IMR-90 (cell line): ENCODE results near the gene CEP135. TPM values are rescaled to one million over a fixed set of nuclear protein-coding genes. Genes with fewer than 3 reads are reported as not detected.
"Not testable (repeated sequence)": the region's sequence is repeated elsewhere in the genome, so short reads cannot be mapped to it uniquely, and the experiment has no call there.

Experiments used
- ATAC-seq: fragments of 200-7000 bp; cut with Tn5 transposase; 2 replicates; pipeline ENCODE4 v1.9.1; 2020; ENCODE audit warnings: low read depth, mild to moderate bottlenecking, moderate library complexity
- BruUV-seq: library from RNA; stranded (reverse); fragments of 400-500 nt; replicated peaks from 2 replicates; lab custom pipeline; 2021; lab: Mats Ljungman, UMichigan
- CTCF ChIA-PET: fragments of 300-600 bp; formaldehyde crosslinking; extraction: SDS; loops from one replicate; lab custom pipeline; 2021; ENCODE audit warnings: antibody characterized with exemption; lab: Yijun Ruan, JAX
- POLR2A ChIA-PET: fragments of 300-600 bp; sonication (Branson Sonifier 250); formaldehyde crosslinking; loops from one replicate; lab custom pipeline; 2022; ENCODE audit warnings: antibody characterized with exemption; ENCODE audit not compliant: unreplicated experiment; lab: Charles Lee
- DNase-seq: peaks from one replicate; pipeline ENCODE4 v3.0.0; 2013
- H2AFZ ChIP-seq: replicated peaks from 2 replicates; pipeline ENCODE3; 2013; ENCODE audit warnings: low read length, mild to moderate bottlenecking; ENCODE audit not compliant: poor library complexity
- H2AK5ac ChIP-seq: 2 replicates; pipeline ENCODE4 v1.6.1; 2013; ENCODE audit warnings: low read depth, low read length, inconsistent platforms
- H2AK9ac ChIP-seq: replicated peaks from 2 replicates; pipeline ENCODE3; 2013; ENCODE audit warnings: mild to moderate bottlenecking, low read depth, low read length, moderate library complexity; ENCODE audit not compliant: poor library complexity
- H2BK120ac ChIP-seq: 2 replicates; pipeline ENCODE4 v1.6.1; 2013; ENCODE audit warnings: low read depth, low read length, inconsistent platforms
- H2BK15ac ChIP-seq: 3 replicates; pipeline ENCODE4 v1.6.1; 2013; ENCODE audit warnings: low read depth, low read length, inconsistent platforms
- H2BK20ac ChIP-seq: 2 replicates; pipeline ENCODE4 v1.6.1; 2013; ENCODE audit warnings: low read depth, mild to moderate bottlenecking, inconsistent platforms, low read length, moderate library complexity
- H2BK5ac ChIP-seq: 2 replicates; pipeline ENCODE4 v1.6.1; 2013; ENCODE audit warnings: mild to moderate bottlenecking, low read depth, low read length, inconsistent platforms; ENCODE audit not compliant: poor library complexity, severe bottlenecking
- H3K14ac ChIP-seq: replicated peaks from 2 replicates; pipeline ENCODE4 v1.6.1; 2013; ENCODE audit warnings: low read depth, low read length, inconsistent platforms
- H3K18ac ChIP-seq: 2 replicates; pipeline ENCODE4 v1.6.1; 2013; ENCODE audit warnings: low read depth, low read length, control low read depth
- H3K23ac ChIP-seq: 2 replicates; pipeline ENCODE4 v1.6.1; 2013; ENCODE audit warnings: low read depth, low read length, inconsistent platforms
- H3K27ac ChIP-seq: 2 replicates; pipeline ENCODE4 v1.5.1; 2013; ENCODE audit warnings: mild to moderate bottlenecking, control low read depth, low read length; ENCODE audit not compliant: insufficient read depth
- H3K27me3 ChIP-seq: 2 replicates; pipeline ENCODE4 v1.6.1; 2013; ENCODE audit warnings: low read length; ENCODE audit not compliant: control insufficient read depth, insufficient read depth
- H3K36me3 ChIP-seq: 2 replicates; pipeline ENCODE4 v1.6.1; 2013; ENCODE audit warnings: low read length, mixed read lengths; ENCODE audit not compliant: control insufficient read depth, insufficient read depth
- H3K4ac ChIP-seq: 2 replicates; pipeline ENCODE4 v1.6.1; 2013; ENCODE audit warnings: low read depth, low read length, inconsistent platforms
- H3K4me1 ChIP-seq: 2 replicates; pipeline ENCODE4 v1.6.1; 2013; ENCODE audit warnings: low read length, mixed read lengths; ENCODE audit not compliant: control insufficient read depth, insufficient read depth
- H3K4me2 ChIP-seq: 2 replicates; pipeline ENCODE4 v1.6.1; 2013; ENCODE audit warnings: low read depth, mild to moderate bottlenecking, control low read depth, low read length, moderate library complexity
- H3K4me3 ChIP-seq: 2 replicates; pipeline ENCODE4 v1.5.1; 2013; ENCODE audit warnings: low read depth, mild to moderate bottlenecking, control low read depth, low read length, moderate library complexity; ENCODE audit not compliant: insufficient read depth
- H3K56ac ChIP-seq: 2 replicates; pipeline ENCODE4 v1.6.1; 2013; ENCODE audit warnings: low read length, inconsistent platforms; ENCODE audit not compliant: insufficient read depth; ENCODE audit errors: extremely low read depth
- H3K79me1 ChIP-seq, 2 experiments: 2 replicates each; pipeline ENCODE4 v1.6.1; 2013; ENCODE audit warnings: low read length in 2 of 2, inconsistent platforms in 1 of 2, low read depth in 1 of 2
- H3K9ac ChIP-seq: 2 replicates; pipeline ENCODE4 v1.6.1; 2013; ENCODE audit warnings: low read depth, low read length, control low read depth
- H3K9me1 ChIP-seq: 2 replicates; pipeline ENCODE4 v1.6.1; 2013; ENCODE audit warnings: low read length, inconsistent platforms; ENCODE audit not compliant: insufficient read depth
- H3K9me3 ChIP-seq: 2 replicates; pipeline ENCODE4 v1.6.1; 2013; ENCODE audit warnings: low read length; ENCODE audit not compliant: control insufficient read depth, insufficient read depth
- H4K20me1 ChIP-seq: 2 replicates; pipeline ENCODE4 v1.6.1; 2013; ENCODE audit warnings: low read length, inconsistent platforms; ENCODE audit not compliant: insufficient read depth
- H4K5ac ChIP-seq: 2 replicates; pipeline ENCODE4 v1.6.1; 2013; ENCODE audit warnings: mild to moderate bottlenecking, low read depth, low read length, control low read depth
- H4K8ac ChIP-seq, 2 experiments: 2 replicates each; pipeline ENCODE4 v1.6.1; 2013; ENCODE audit warnings: low read depth in 2 of 2, low read length in 2 of 2, control low read depth in 1 of 2, inconsistent platforms in 1 of 2
- H4K91ac ChIP-seq: 2 replicates; pipeline ENCODE4 v1.6.1; 2013; ENCODE audit warnings: low read depth, low read length, inconsistent platforms; ENCODE audit not compliant: insufficient read depth
- WGBS, 2 experiments: methylation state at CpG; one replicate each; pipeline versions ENCODE4 v1.1.5 to v1.1.7; 2013; ENCODE audit warnings: missing lambda C conversion rate in 2 of 2; ENCODE audit not compliant: insufficient read length in 1 of 2; ENCODE audit errors: extremely low coverage in 2 of 2; 5-methylcytosine and 5-hydroxymethylcytosine counted together
- dilution Hi-C: fragments of 300-500 bp; cut with HindIII; formaldehyde crosslinking; loops from one replicate; pipeline ENCODE4 v1.14.3; 2018; ENCODE audit warnings: low sequenced_read_pairs; ENCODE audit not compliant: unreplicated experiment
- in situ Hi-C: fragments of 300-500 bp; cut with MboI; formaldehyde crosslinking; loops from 3 replicates; pipeline ENCODE4 v1.14.3; 2019; ENCODE audit warnings: low sequenced_read_pairs, inconsistent platforms, mixed read lengths
- intact Hi-C: fragments of 100-400 bp; cut with micrococcal nuclease; formaldehyde crosslinking; loops from 2 replicates; pipeline ENCODE4 v1.10.0; 2022
- polyA plus RNA-seq, 3 experiments: library from polyadenylated mRNA; depleted of rRNA; stranded (reverse); fragments of >200 nt; gene quantifications; 2 replicates each; pipeline ENCODE4 v1.2.3, GENCODE V29; 2012; ENCODE audit warnings: low replicate concordance in 1 of 3
- total RNA-seq: library from RNA; depleted of rRNA; stranded (reverse); fragments of >200 nt; gene quantifications from 2 replicates; pipeline ENCODE4 v1.2.3, GENCODE V29; 2012

CEP135 gene
- total and polyA plus RNA-seq, 2 of the 4 experiments (the other 2 are of a cell fraction): 2.7 to 3.2 TPM

DNA sequence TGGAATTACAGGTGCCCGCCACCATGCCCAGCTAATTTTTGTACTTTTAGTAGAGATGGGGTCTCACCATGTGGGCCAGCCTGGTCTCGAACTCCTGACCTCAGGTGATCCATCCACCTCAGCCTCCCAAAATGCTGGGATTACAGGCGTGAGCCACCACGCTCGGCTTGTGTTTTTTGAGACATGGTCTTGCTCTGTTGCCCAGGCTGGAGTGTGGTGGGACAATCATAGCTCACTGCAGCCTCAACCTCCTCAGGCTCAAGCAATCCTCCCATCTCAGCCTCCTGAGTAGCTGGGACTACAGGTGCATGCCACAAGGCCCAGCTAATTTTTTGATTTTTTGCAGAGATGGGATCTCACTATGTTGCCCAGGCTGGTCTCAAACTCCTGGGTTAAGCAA, 17.6 kb downstream of the CEP135 start:
- in situ Hi-C loops, H3K27me3 ChIP-seq, intact Hi-C loops: not testable (repeated sequence)

More for the DNA sequence above, 17.6 kb downstream of the CEP135 start:
- H3K14ac ChIP-seq, H4K91ac ChIP-seq, H4K8ac ChIP-seq, H3K4ac ChIP-seq, H4K20me1 ChIP-seq, H3K9me1 ChIP-seq, DNase-seq, H3K27ac ChIP-seq, H3K79me1 ChIP-seq, BruUV-seq, H3K18ac ChIP-seq, H2BK15ac ChIP-seq, H3K4me1 ChIP-seq, POLR2A ChIA-PET, H3K36me3 ChIP-seq, ATAC-seq, H2AK9ac ChIP-seq, H2AFZ ChIP-seq, H2BK5ac ChIP-seq, H2AK5ac ChIP-seq, H3K23ac ChIP-seq, H3K4me3 ChIP-seq, H3K9me3 ChIP-seq, dilution Hi-C loops, H4K5ac ChIP-seq, H3K4me2 ChIP-seq, H3K56ac ChIP-seq, H2BK120ac ChIP-seq, H2BK20ac ChIP-seq, H3K9ac ChIP-seq: not testable (repeated sequence)
- WGBS, 2 experiments: no CpG with 5 or more reads among the region's 5 CpGs
- CTCF ChIA-PET: interaction anchor here (3.4 kb wide), 1 partner anchor 18 kb away, joined by 11 read pairs; the partner anchor contains the start of gene CEP135
